Breast epithelium (tissue), 3 donors: ENCODE measurements around the gene NAA50.

Experiments used
- POLR2A ChIP-seq: fragments of 450-650 bp; IDR thresholded peaks from one replicate; pipeline ENCODE4 v1.6.1; 2016; ENCODE audit warnings: antibody characterized with exemption, mild to moderate bottlenecking, moderate library complexity
- POLR2AphosphoS5 ChIP-seq, 3 donors: sonication (generic); formaldehyde crosslinking; IDR thresholded peaks; one replicate each; pipeline ENCODE4 v1.6.1; 2017; ENCODE audit warnings: antibody characterized with exemption in 3 of 3
- TF ChIP-seq, protein P1 (sequence below), 3 donors: fragments of 450-650 bp; IDR thresholded peaks; one replicate each; pipeline ENCODE4 v1.5.1; 2016 to 2017; ENCODE audit warnings: antibody characterized with exemption in 3 of 3, mild to moderate bottlenecking in 3 of 3, moderate library complexity in 3 of 3

DNA sequence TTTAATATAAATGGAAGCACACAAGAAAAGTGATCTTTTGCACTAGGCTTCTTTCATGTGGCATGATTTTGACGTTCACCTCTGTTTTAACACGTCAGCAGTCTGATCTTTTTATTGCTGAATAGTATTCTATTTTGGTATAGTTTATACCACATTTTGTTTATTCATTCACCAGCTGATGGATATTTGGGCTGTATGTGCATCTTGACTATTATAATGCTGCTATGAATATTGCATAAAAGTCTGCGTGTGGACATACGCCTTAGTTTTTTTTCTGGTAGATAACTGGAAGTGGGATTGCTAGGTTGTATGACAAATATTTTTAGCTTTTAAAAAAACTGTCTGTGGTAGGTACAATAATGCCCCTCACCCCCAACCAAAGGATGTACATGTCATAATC is 14.4 kb downstream of the NAA50 start:
- TF ChIP-seq POLR2AphosphoS5 (IDR thresholded peaks at IDR 0.05): no peak
- TF ChIP-seq, protein P1, sequence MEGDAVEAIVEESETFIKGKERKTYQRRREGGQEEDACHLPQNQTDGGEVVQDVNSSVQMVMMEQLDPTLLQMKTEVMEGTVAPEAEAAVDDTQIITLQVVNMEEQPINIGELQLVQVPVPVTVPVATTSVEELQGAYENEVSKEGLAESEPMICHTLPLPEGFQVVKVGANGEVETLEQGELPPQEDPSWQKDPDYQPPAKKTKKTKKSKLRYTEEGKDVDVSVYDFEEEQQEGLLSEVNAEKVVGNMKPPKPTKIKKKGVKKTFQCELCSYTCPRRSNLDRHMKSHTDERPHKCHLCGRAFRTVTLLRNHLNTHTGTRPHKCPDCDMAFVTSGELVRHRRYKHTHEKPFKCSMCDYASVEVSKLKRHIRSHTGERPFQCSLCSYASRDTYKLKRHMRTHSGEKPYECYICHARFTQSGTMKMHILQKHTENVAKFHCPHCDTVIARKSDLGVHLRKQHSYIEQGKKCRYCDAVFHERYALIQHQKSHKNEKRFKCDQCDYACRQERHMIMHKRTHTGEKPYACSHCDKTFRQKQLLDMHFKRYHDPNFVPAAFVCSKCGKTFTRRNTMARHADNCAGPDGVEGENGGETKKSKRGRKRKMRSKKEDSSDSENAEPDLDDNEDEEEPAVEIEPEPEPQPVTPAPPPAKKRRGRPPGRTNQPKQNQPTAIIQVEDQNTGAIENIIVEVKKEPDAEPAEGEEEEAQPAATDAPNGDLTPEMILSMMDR (IDR thresholded peaks at IDR 0.05): no peak
- TF ChIP-seq POLR2A: no peak
